H1 (cell line): ENCODE measurements around the gene ACSF2. TPM values are rescaled to one million over a fixed set of nuclear protein-coding genes. Genes with fewer than 3 reads are reported as not detected.
A peak's percentile ranks its signal among the peaks of the same experiment; 100 is the strongest.

Source experiments
- BACH1 ChIP-seq: IDR thresholded peaks from 2 replicates; pipeline ENCODE4 v1.6.1; 2012; ENCODE audit warnings: low read length, improper control_type of control experiment
- CTBP2 ChIP-seq: IDR thresholded peaks from 2 replicates; pipeline ENCODE4 v1.7.0; 2011; ENCODE audit warnings: borderline replicate concordance, mild to moderate bottlenecking, moderate library complexity, mixed read lengths, low read length; ENCODE audit not compliant: insufficient read depth, insufficient read length
- EP300 ChIP-seq, 2 experiments: IDR thresholded peaks; 1 replicate in 1 of 2; 2 replicates in 1 of 2; pipeline ENCODE4 v1.6.1; 2011 to 2012; ENCODE audit warnings: low read depth in 2 of 2, low read length in 2 of 2, mild to moderate bottlenecking in 2 of 2, borderline replicate concordance in 1 of 2, inconsistent platforms in 1 of 2, moderate library complexity in 1 of 2
- GABPA ChIP-seq: IDR thresholded peaks from 2 replicates; pipeline ENCODE4 v1.6.1; 2011; ENCODE audit warnings: mild to moderate bottlenecking, low read length, moderate library complexity, borderline replicate concordance; ENCODE audit not compliant: insufficient read depth
- POLR2AphosphoS5 ChIP-seq: IDR thresholded peaks from 2 replicates; pipeline ENCODE4 v1.6.1; 2011; ENCODE audit warnings: low read depth, low read length
- SIN3A ChIP-seq, 2 experiments: IDR thresholded peaks in 1 of 2; conservative IDR thresholded peaks in 1 of 2; 2 replicates each; pipeline ENCODE4 v1.6.1; 2011 to 2012; ENCODE audit warnings: low read length in 2 of 2, improper control_type of control experiment in 1 of 2, low read depth in 1 of 2, mild to moderate bottlenecking in 1 of 2
- SP1 ChIP-seq: IDR thresholded peaks from 2 replicates; pipeline ENCODE4 v1.6.1; 2011; ENCODE audit warnings: low read depth, low read length
- SP4 ChIP-seq: IDR thresholded peaks from 2 replicates; pipeline ENCODE4 v1.6.1; 2012; ENCODE audit warnings: low read length, inconsistent platforms
- TAF7 ChIP-seq: optimal IDR thresholded peaks from 2 replicates; pipeline ENCODE3; 2011; ENCODE audit warnings: low read depth, mild to moderate bottlenecking, inconsistent platforms, low read length, moderate library complexity, borderline replicate concordance
- polyA plus RNA-seq, 7 experiments: library from polyadenylated mRNA; depleted of rRNA in 3 of 7; stranded (reverse) in 5 of 7; unstranded in 2 of 7; fragments of >200 nt in 5 of 7; fragments of 200-250 nt in 2 of 7; gene quantifications; 1 replicate in 5 of 7; 2 replicates in 1 of 7; 4 replicates in 1 of 7; pipeline versions ENCODE4 v1.2.1 to v1.2.3, GENCODE V29; 2011 to 2013; ENCODE audit warnings: missing spikeins in 2 of 7, mixed read lengths in 2 of 7
- total RNA-seq: library from RNA; stranded (reverse); fragmentation: NEBNext Ultra II Directional; extraction: Animal tissue kit (Norgen Biotek cat#: 25700); gene quantifications from 2 replicates; pipeline ENCODE4 v1.2.1, GENCODE V29; 2021
- TF ChIP-seq, protein P1 (sequence below): IDR thresholded peaks from 2 replicates; pipeline ENCODE4 v1.6.1; 2011; ENCODE audit warnings: low read length, improper control_type of control experiment
- TF ChIP-seq, protein P2 (sequence below), 3 experiments: IDR thresholded peaks; 1 replicate in 2 of 3; 2 replicates in 1 of 3; pipeline versions ENCODE4 v1.5.1 to v1.6.1; 2011; ENCODE audit warnings: low read length in 3 of 3, mild to moderate bottlenecking in 3 of 3, inconsistent platforms in 2 of 3, low read depth in 1 of 3, moderate library complexity in 1 of 3; ENCODE audit not compliant: insufficient read depth in 1 of 3; ENCODE audit errors: control extremely low read depth in 1 of 3

The ACSF2 gene
- total and polyA plus RNA-seq, 2 of the 8 experiments (the other 6 are each of a cell fraction or from before 2014, with no cell fraction given), result 14.5 to 16.3 TPM

DNA sequence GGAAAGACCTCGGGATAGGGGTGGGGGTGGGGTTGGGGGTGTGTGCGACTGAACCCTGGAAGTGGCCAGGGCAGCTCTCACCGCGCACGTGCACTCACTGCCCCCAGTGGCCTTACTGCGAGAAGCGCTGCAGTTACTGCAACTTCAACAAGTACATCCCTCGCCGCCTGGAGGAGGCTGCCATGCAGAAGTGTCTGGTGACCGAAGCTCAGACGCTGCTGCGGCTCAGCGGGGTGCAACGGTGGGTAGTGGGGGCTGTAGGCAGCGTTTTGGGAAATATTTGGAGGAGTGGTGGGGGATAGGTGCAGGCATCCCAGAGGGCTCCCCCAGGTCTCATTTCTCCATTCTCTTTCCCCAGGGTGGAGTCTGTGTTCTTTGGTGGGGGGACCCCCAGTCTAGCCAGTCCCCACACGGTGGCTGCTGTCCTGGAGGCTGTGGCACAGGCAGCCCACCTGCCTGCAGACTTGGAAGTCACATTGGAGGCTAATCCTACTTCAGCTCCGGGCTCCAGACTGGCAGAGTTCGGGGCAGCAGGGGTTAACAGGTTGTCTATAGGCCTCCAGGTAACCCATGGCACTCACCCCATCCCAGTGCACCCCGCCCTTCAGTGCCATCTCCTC, 53.6 kb downstream of the ACSF2 start (continued):
- TF ChIP-seq, protein P1, sequence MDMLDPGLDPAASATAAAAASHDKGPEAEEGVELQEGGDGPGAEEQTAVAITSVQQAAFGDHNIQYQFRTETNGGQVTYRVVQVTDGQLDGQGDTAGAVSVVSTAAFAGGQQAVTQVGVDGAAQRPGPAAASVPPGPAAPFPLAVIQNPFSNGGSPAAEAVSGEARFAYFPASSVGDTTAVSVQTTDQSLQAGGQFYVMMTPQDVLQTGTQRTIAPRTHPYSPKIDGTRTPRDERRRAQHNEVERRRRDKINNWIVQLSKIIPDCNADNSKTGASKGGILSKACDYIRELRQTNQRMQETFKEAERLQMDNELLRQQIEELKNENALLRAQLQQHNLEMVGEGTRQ, result peak; percentile 8; the same call in 1 of the 2 replicates
- TF ChIP-seq SP1 (no peak), BACH1 (peak; percentile 23; the same call in 1 of the 2 replicates), TAF7 (peak; percentile 38), SP4 (no peak), POLR2AphosphoS5 (peak; percentile 59; the same call in 1 of the 2 replicates), SIN3A (conservative IDR thresholded peaks at IDR 0.05 in 1 of 2, IDR thresholded peaks at IDR 0.05 in 1 of 2; ENCODE audit: low read depth in 1 of 2, low read length in 2 of 2) (peak in 1 of 2 experiments; percentile 74; a peak in 1 of 4 replicates), CTBP2 (no peak), EP300 (IDR thresholded peaks at IDR 0.05; ENCODE audit: borderline replicate concordance in 1 of 2, low read depth in 2 of 2, low read length in 2 of 2) (no peak), GABPA (peak; percentile 49; the same call in 1 of the 2 replicates)
- TF ChIP-seq, protein P2, sequence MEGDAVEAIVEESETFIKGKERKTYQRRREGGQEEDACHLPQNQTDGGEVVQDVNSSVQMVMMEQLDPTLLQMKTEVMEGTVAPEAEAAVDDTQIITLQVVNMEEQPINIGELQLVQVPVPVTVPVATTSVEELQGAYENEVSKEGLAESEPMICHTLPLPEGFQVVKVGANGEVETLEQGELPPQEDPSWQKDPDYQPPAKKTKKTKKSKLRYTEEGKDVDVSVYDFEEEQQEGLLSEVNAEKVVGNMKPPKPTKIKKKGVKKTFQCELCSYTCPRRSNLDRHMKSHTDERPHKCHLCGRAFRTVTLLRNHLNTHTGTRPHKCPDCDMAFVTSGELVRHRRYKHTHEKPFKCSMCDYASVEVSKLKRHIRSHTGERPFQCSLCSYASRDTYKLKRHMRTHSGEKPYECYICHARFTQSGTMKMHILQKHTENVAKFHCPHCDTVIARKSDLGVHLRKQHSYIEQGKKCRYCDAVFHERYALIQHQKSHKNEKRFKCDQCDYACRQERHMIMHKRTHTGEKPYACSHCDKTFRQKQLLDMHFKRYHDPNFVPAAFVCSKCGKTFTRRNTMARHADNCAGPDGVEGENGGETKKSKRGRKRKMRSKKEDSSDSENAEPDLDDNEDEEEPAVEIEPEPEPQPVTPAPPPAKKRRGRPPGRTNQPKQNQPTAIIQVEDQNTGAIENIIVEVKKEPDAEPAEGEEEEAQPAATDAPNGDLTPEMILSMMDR (IDR thresholded peaks at IDR 0.05; ENCODE audit: control extremely low read depth in 1 of 3, insufficient read depth in 1 of 3, low read depth in 1 of 3, low read length in 3 of 3), result peak; percentile 72 to 85 (median 80)
